Fibroblast of lung (primary cell): ENCODE measurements around the gene TC2N. TPM values are rescaled to one million over a fixed set of nuclear protein-coding genes. Genes with fewer than 3 reads are reported as not detected.

ENCODE experiments used
- DNase-seq, 2 donors: peaks; one replicate each; pipeline versions ENCODE4 v3.0.0 to v3.0.0-alpha.2; 2010; ENCODE audit warnings: low read depth in 2 of 2
- H2AFZ ChIP-seq: 2 replicates; pipeline ENCODE4 v1.5.1; 2012; ENCODE audit warnings: low read length, control low read depth, inconsistent platforms
- H3K27ac ChIP-seq: 2 replicates; pipeline ENCODE4 v1.5.1; 2011; ENCODE audit warnings: low read length, control low read depth; ENCODE audit not compliant: insufficient read depth
- H3K27me3 ChIP-seq: 2 replicates; pipeline ENCODE4 v1.5.1; 2011; ENCODE audit warnings: mild to moderate bottlenecking, low read length; ENCODE audit not compliant: control insufficient read depth, insufficient read depth
- H3K36me3 ChIP-seq: 2 replicates; pipeline ENCODE4 v1.5.1; 2011; ENCODE audit warnings: low read length; ENCODE audit not compliant: control insufficient read depth, insufficient read depth
- H3K4me1 ChIP-seq: 2 replicates; pipeline ENCODE4 v1.5.1; 2011; ENCODE audit warnings: low read length; ENCODE audit not compliant: control insufficient read depth, insufficient read depth; ENCODE audit errors: extremely low read depth
- H3K4me2 ChIP-seq: 2 replicates; pipeline ENCODE4 v1.5.1; 2011; ENCODE audit warnings: low read length, control low read depth; ENCODE audit not compliant: insufficient read depth; ENCODE audit errors: extremely low read depth
- H3K4me3 ChIP-seq, 4 experiments: fragments of 200-600 bp in 1 of 4; sonication (generic) in 1 of 4; replicated peaks in 1 of 4; 2 replicates each; pipeline ENCODE4 v1.5.1; 2011 to 2016; ENCODE audit warnings: low read length in 4 of 4, low read depth in 3 of 4, mild to moderate bottlenecking in 3 of 4, control low read depth in 2 of 4, inconsistent platforms in 1 of 4, mixed read lengths in 1 of 4; ENCODE audit not compliant: insufficient read depth in 1 of 4; ENCODE audit errors: control extremely low read depth in 1 of 4
- H3K79me2 ChIP-seq: 2 replicates; pipeline ENCODE4 v1.5.1; 2012; ENCODE audit warnings: mild to moderate bottlenecking, low read length, inconsistent platforms; ENCODE audit not compliant: control insufficient read depth, insufficient read depth
- H3K9ac ChIP-seq: 2 replicates; pipeline ENCODE4 v1.5.1; 2011; ENCODE audit warnings: mild to moderate bottlenecking, low read length, control low read depth; ENCODE audit not compliant: insufficient read depth
- H3K9me3 ChIP-seq: 2 replicates; pipeline ENCODE4 v1.5.1; 2012; ENCODE audit warnings: low read depth, low read length; ENCODE audit not compliant: control insufficient read depth, insufficient read depth
- H4K20me1 ChIP-seq: 2 replicates; pipeline ENCODE4 v1.5.1; 2011; ENCODE audit warnings: low read length; ENCODE audit not compliant: control insufficient read depth, insufficient read depth; ENCODE audit errors: extremely low read depth
- EZH2 ChIP-seq: IDR thresholded peaks from 2 replicates; pipeline ENCODE4 v1.5.1; 2012; ENCODE audit warnings: low read length, control low read depth, mild to moderate bottlenecking; ENCODE audit errors: missing control alignments
- polyA plus RNA-seq, 2 donors: library from polyadenylated mRNA; depleted of rRNA in 1 of 2; stranded (reverse) in 1 of 2; unstranded in 1 of 2; fragments of >200 nt; gene quantifications; 2 replicates each; pipeline ENCODE4 v1.2.1, GENCODE V29; 2011 to 2012; ENCODE audit warnings: missing spikeins in 1 of 2
- total RNA-seq: library from RNA; depleted of rRNA; stranded (reverse); fragments of >200 nt; gene quantifications from 2 replicates; pipeline ENCODE4 v1.2.1, GENCODE V29; 2014
- TF ChIP-seq, protein P1 (sequence below), 2 donors: IDR thresholded peaks in 1 of 2; conservative IDR thresholded peaks in 1 of 2; 1 replicate in 1 of 2; 2 replicates in 1 of 2; pipeline ENCODE4 v1.5.1; 2011 to 2012; ENCODE audit warnings: low read length in 2 of 2, control low read depth in 1 of 2, inconsistent platforms in 1 of 2, low read depth in 1 of 2, mild to moderate bottlenecking in 1 of 2

The TC2N gene
- total and polyA plus RNA-seq, 2 donors (not counting 1 experiment from before 2014, with no cell fraction given), result 0.19 to 0.83 TPM

DNA sequence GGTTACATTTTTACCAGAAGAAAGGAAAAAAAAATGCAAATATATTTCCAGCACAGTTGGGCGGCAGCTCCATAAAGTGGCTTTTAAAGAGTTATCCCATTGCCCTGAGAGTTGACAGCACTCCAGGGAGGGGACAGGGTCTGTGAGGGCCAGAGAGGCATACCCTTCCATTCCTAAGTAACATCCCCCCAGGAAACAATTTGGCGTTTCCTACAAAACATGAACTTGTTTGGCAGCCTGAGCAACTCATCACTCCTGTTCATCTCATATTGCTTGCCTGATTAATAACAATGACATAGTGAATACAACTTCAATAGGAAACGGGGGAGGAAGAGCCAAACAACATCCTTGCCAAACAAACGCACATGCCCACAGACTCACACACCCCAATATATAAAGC is 23.3 kb downstream of the TC2N start:
- DNase-seq, result no peak
- no peak overlapping the region for H3K4me3 ChIP-seq
- H3K9me3 ChIP-seq, result no peaks in the 10 kb centered on the region
- no peaks in the 10 kb centered on the region for H3K4me1 ChIP-seq
- H4K20me1 ChIP-seq, result no peaks in the 10 kb centered on the region
- no peaks in the 10 kb centered on the region for H3K27me3 ChIP-seq
- H3K27ac ChIP-seq, result no peak overlapping the region
- no peak overlapping the region for H2AFZ ChIP-seq
- H3K9ac ChIP-seq, result no peak overlapping the region
- H3K79me2 ChIP-seq, result no peaks in the 10 kb centered on the region
- no peak overlapping the region for H3K4me2 ChIP-seq
- TF ChIP-seq, protein P1, sequence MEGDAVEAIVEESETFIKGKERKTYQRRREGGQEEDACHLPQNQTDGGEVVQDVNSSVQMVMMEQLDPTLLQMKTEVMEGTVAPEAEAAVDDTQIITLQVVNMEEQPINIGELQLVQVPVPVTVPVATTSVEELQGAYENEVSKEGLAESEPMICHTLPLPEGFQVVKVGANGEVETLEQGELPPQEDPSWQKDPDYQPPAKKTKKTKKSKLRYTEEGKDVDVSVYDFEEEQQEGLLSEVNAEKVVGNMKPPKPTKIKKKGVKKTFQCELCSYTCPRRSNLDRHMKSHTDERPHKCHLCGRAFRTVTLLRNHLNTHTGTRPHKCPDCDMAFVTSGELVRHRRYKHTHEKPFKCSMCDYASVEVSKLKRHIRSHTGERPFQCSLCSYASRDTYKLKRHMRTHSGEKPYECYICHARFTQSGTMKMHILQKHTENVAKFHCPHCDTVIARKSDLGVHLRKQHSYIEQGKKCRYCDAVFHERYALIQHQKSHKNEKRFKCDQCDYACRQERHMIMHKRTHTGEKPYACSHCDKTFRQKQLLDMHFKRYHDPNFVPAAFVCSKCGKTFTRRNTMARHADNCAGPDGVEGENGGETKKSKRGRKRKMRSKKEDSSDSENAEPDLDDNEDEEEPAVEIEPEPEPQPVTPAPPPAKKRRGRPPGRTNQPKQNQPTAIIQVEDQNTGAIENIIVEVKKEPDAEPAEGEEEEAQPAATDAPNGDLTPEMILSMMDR (conservative IDR thresholded peaks at IDR 0.05 in 1 of 2, IDR thresholded peaks at IDR 0.05 in 1 of 2; ENCODE audit: low read depth in 1 of 2, low read length in 2 of 2), result no peak
- no peak for TF ChIP-seq EZH2
- no peaks in the 10 kb centered on the region for H3K36me3 ChIP-seq

DNA sequence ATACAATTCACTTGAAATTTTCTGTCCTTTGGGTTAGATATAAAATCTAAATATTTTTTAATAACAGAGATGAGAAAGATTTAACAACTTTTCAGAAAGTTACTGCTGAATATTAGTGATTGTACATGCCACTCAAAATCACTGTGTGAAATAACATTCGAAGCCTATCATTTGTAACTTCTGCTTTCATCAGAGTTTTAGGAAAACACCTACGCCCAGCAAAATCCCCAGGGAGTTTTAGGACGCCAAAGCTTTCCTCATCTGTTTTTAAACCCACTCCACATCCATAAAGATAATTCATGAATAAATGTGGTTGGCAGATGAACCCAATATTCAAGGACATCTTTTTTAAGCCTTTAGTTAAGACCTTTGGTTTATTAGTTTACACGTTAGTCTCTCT is 23.9 kb downstream of the TC2N start:
- Histone ChIP-seq H3K9me3 (no peaks in the 10 kb centered on the region), H3K27me3 (peaks cover under 1% of the 10 kb centered on the region), H4K20me1 (no peaks in the 10 kb centered on the region), H3K36me3 (no peaks in the 10 kb centered on the region), H3K79me2 (no peaks in the 10 kb centered on the region), H3K4me1 (no peaks in the 10 kb centered on the region), H3K4me2 (no peak overlapping the region), H3K27ac (no peak overlapping the region), H3K9ac (no peak overlapping the region), H2AFZ (no peak overlapping the region), H3K4me3 (no peak overlapping the region)
- TF ChIP-seq, protein P1 (conservative IDR thresholded peaks at IDR 0.05 in 1 of 2, IDR thresholded peaks at IDR 0.05 in 1 of 2; ENCODE audit: low read depth in 1 of 2, low read length in 2 of 2), result no peak
- no peak for TF ChIP-seq EZH2
- DNase-seq, result no peak

GRCh38 chr14:91841065-91841464 is 26.3 kb downstream of the TC2N start:
- Histone ChIP-seq H3K9me3 (no peaks in the 10 kb centered on the region), H3K4me1 (no peaks in the 10 kb centered on the region), H3K79me2 (no peaks in the 10 kb centered on the region), H3K4me2 (no peak overlapping the region), H4K20me1 (no peaks in the 10 kb centered on the region), H3K36me3 (no peaks in the 10 kb centered on the region), H3K27ac (no peak overlapping the region), H3K9ac (no peak overlapping the region), H3K4me3 (no peak overlapping the region), H3K27me3 (peaks cover 14% of the 10 kb centered on the region), H2AFZ (no peak overlapping the region)
- TF ChIP-seq, protein P1 (conservative IDR thresholded peaks at IDR 0.05 in 1 of 2, IDR thresholded peaks at IDR 0.05 in 1 of 2; ENCODE audit: low read depth in 1 of 2, low read length in 2 of 2), result no peak
- TF ChIP-seq EZH2, result no peak
- DNase-seq, result no peak
